Measurements from ENCODE around the gene PSMD4. TPM values are rescaled to one million over a fixed set of nuclear protein-coding genes. Genes with fewer than 3 reads are reported as not detected.
"Not testable (repeated sequence)": the region's sequence is repeated elsewhere in the genome, so short reads cannot be mapped to it uniquely, and the experiment has no call there.

PSMD4 gene
- total RNA-seq: 276 and 285 TPM in 2 replicates

DNA sequence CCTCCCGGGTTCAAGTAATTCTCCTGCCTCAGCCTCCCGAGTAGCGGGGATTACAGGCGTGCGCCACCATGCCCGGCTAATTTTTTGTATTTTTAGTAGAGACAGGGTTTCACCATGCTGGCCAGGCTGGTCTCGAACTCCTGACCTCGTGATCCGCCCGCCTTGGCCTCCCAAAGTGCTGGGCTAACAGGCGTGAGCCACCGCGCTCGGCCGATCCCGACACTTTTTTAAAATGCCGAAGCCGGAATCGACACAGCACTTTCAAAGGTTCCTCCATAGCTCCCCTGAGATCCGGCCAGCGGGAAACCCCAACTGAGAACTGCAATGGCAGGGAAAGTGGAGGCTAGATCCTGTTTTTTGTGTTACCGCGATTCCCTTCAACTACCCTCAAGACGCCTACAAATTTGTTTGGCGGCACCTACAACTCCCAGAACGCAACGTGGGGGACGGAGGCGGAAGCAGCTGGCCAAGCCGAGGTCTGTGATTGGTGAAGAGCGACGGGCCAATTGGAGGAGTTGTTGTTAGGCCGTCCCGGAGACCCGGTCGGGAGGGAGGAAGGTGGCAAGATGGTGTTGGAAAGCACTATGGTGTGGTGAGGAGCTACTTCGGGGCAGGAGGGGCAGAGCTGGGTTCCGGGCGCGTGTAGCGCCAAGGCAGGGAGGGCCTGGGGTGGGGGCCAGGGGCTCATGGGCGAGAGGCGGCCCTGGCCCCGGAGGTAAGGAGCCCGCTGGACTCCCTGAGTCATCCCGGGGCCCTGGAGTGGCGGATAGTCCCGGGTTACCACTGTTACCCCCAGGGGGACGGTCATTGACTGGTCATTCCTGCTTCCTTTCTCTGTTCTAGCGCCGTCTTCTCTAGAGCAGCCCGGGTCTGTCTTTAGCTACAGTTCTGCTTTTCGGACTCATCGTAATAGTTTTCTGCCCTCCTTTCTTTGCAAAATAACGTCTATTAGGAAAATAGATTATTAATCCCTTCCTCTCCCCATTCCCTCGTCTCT, at the start of gene PSMD4:
TSS of gene PSMD4 (plus strand) at position 518 of the 997 bp plus-strand sequence. CDS start at position 567, 49 bp downstream.
- Mint-ChIP-seq H3K4me3 (peak within 1 kb of the TSS; percentile 98), H3K36me3 (ENCODE audit: low read depth) (peaks cover 10% of the 10 kb centered on the region)
- intact Hi-C loops (cut with micrococcal nuclease): loop anchor here (1.0 to 2.0 kb wide), 11 partner anchors 23 to 328 kb away; partner anchors contain the start of genes LYSMD1, PI4KB, PIP5K1A and RFX5

DNA sequence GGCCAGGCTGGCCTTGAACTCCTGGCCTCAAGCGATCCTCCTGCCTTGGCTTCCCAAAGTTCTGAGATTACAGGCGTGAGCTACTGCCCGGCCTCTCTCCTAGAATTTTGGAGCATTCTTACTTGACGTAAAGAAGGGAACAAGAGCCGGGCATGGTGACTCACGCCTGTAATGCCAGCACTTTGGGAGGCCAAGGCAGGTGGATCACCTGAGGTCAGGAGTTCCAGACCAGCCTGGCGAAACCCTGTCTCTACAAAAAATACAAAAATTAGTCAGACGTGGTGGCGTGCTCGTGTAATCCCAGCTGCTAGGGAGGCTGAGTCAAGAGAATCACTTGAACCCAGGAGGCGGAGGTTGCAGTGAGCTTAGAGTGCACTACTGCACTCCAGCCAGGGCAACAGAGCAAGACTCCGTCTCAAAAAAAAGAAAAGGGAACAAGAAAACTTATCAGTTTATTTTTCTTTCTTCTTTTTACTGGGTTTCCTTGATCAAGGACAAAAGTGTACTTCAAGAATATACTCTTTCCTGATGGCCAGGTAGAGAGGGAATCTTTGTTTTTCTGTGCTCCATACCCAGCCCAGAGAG, 49.1 kb upstream of the PSMD4 start:
- H3K4me3 Mint-ChIP-seq; DNase-seq (ENCODE audit: low spot score); H3K27me3 Mint-ChIP-seq (ENCODE audit: insufficient read depth); H3K9me3 Mint-ChIP-seq; intact Hi-C loops (cut with micrococcal nuclease); H3K27ac Mint-ChIP-seq: not testable (repeated sequence)
- Mint-ChIP-seq H3K36me3 (ENCODE audit: low read depth) (peaks cover 27% of the 10 kb centered on the region), H3K4me1 (ENCODE audit: low read depth) (peaks cover 18% of the 10 kb centered on the region)

More for the DNA sequence above, at the start of gene PSMD4:
- Mint-ChIP-seq H3K27me3 (ENCODE audit: insufficient read depth) (no peaks in the 10 kb centered on the region), H3K27ac (peak within 1 kb of the TSS; percentile 88), H3K4me1 (ENCODE audit: low read depth) (peaks cover 17% of the 10 kb centered on the region), H3K9me3 (no peaks in the 10 kb centered on the region)
- DNase-seq (ENCODE audit: low spot score): peak; percentile 91

- H3K36me3 Mint-ChIP-seq (ENCODE audit: low read depth): peaks cover 33% of the 10 kb centered on the region
- intact Hi-C loops (cut with micrococcal nuclease): no loop called here
- peak overlapping the region; percentile 30 for H3K4me3 Mint-ChIP-seq
- peak overlapping the region; percentile 68 for H3K27ac Mint-ChIP-seq
- no peaks in the 10 kb centered on the region for H3K9me3 Mint-ChIP-seq
- H3K4me1 Mint-ChIP-seq (ENCODE audit: low read depth): peaks cover 31% of the 10 kb centered on the region
- DNase-seq (ENCODE audit: low spot score): no peak
- no peaks in the 10 kb centered on the region for H3K27me3 Mint-ChIP-seq (ENCODE audit: insufficient read depth)
Measured at GRCh38 chr1:151210830-151211229, 43.7 kb upstream of the PSMD4 start.

DNA sequence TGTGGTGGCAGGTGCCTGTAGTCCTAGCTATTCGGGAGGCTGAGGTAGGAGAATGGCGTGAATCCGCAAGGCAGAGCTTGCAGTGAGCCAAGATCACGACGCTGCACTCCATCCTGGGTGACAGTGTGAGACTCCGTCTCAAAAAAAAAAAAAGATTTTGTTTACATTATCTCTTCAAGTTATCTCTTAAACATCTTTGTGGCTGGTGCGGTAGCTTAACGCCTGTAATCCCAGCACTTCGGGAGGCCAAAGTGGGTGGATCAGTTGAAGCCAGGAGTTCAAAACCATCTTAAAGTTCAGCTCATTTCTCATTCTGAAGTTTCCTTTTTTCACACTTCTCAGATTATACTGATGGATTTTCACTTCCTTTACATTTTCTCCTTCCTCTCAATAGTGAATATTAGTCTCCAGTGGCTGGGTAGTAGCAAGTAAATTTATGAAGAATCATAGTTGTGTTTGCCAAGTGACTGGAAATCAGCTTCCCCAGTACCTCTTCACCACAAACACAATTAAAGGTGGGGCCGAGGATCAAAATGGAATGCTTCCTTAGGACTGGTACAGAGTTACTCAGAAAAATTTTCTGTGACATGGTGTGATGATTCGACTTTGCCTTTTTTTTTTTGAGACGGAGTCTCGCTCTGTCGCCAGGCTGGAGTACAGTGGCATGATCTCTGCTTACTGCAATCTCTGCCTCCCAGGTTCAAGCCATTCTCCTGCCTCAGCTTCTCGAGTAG, 42.4 kb upstream of the PSMD4 start:
- H3K9me3 Mint-ChIP-seq: no peaks in the 10 kb centered on the region

DNA sequence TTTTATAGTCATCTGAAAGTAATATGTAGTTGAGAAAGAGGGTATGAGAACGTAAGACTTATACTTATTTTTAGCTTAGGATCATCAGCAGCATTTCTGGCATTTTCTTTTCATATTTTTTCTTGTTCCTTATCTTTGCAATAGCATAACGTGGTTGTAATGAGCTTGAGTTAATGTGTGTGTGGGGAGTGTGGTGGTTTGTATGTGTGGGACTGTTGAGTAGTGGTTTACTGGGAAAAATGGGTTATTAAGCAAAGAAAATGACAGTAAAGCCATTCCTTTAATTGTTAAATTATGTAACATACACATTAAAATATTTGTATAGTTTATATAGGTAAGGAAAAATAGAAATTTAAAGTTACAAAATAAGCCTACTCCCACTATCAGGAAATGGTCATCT, 41.0 kb upstream of the PSMD4 start:
- no peak overlapping the region for H3K4me3 Mint-ChIP-seq
- peak overlapping the region; percentile 55 for H3K27ac Mint-ChIP-seq
- intact Hi-C loops (cut with micrococcal nuclease): no loop called here
- no peaks in the 10 kb centered on the region for H3K27me3 Mint-ChIP-seq (ENCODE audit: insufficient read depth)
- H3K4me1 Mint-ChIP-seq (ENCODE audit: low read depth): peaks cover 26% of the 10 kb centered on the region
- peaks cover 27% of the 10 kb centered on the region for H3K36me3 Mint-ChIP-seq (ENCODE audit: low read depth)
- DNase-seq (ENCODE audit: low spot score): no peak
- no peaks in the 10 kb centered on the region for H3K9me3 Mint-ChIP-seq

More for the DNA sequence above, 42.4 kb upstream of the PSMD4 start:
- intact Hi-C loops (cut with micrococcal nuclease): loop anchor here (1.0 kb wide), 1 partner anchor 14 kb away; the partner anchor contains the start of gene PIP5K1A
- no peaks in the 10 kb centered on the region for H3K27me3 Mint-ChIP-seq (ENCODE audit: insufficient read depth)
- H3K27ac Mint-ChIP-seq: peak overlapping the region; percentile 90
- no peak for DNase-seq (ENCODE audit: low spot score)
- peaks cover 26% of the 10 kb centered on the region for H3K4me1 Mint-ChIP-seq (ENCODE audit: low read depth)
- peaks cover 29% of the 10 kb centered on the region for H3K36me3 Mint-ChIP-seq (ENCODE audit: low read depth)
- peak overlapping the region; percentile 69 for H3K4me3 Mint-ChIP-seq

- intact Hi-C loops (cut with micrococcal nuclease): no loop called here
- peaks cover 17% of the 10 kb centered on the region for H3K36me3 Mint-ChIP-seq (ENCODE audit: low read depth)
- no peak overlapping the region for H3K27ac Mint-ChIP-seq
- no peaks in the 10 kb centered on the region for H3K9me3 Mint-ChIP-seq
- no peaks in the 10 kb centered on the region for H3K27me3 Mint-ChIP-seq (ENCODE audit: insufficient read depth)
- peaks cover 14% of the 10 kb centered on the region for H3K4me1 Mint-ChIP-seq (ENCODE audit: low read depth)
- no peak overlapping the region for H3K4me3 Mint-ChIP-seq
- DNase-seq (ENCODE audit: low spot score): no peak
Measured at GRCh38 chr1:151221616-151222015, 32.9 kb upstream of the PSMD4 start.

DNA sequence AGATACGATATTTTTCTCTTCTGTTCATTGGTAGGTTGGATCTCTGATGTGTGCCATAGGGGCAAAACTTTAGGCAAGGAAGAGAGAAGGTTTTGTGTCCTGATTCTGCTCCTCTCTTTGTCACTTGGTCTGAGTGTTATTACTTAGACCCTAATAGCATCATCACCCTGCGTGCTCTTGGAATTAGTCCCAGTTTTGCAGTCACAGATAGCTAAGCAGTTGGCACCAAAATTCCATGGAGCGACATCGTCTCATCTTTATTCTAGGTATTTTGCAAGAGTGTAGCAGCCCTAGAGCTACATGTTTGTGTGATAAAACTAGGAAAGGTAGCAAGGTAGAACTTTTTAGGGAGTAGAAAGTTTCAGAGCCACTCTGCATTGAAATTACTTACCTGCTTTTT, 32.4 kb upstream of the PSMD4 start:
- Mint-ChIP-seq H3K4me3 (no peak overlapping the region), H3K27me3 (ENCODE audit: insufficient read depth) (no peaks in the 10 kb centered on the region)
- DNase-seq (ENCODE audit: low spot score): no peak

GRCh38 chr1:151235235-151235634, 19.3 kb upstream of the PSMD4 start:
- H3K4me1 Mint-ChIP-seq (ENCODE audit: low read depth): peaks cover 10% of the 10 kb centered on the region
- H3K27me3 Mint-ChIP-seq (ENCODE audit: insufficient read depth): no peaks in the 10 kb centered on the region
- H3K4me3 Mint-ChIP-seq: no peak overlapping the region
- H3K9me3 Mint-ChIP-seq: no peaks in the 10 kb centered on the region
- H3K36me3 Mint-ChIP-seq (ENCODE audit: low read depth): peaks cover 57% of the 10 kb centered on the region
- no peak overlapping the region for H3K27ac Mint-ChIP-seq
- no peak for DNase-seq (ENCODE audit: low spot score)
- intact Hi-C loops (cut with micrococcal nuclease): no loop called here

More for the DNA sequence above, 32.4 kb upstream of the PSMD4 start:
- Mint-ChIP-seq H3K27ac (no peak overlapping the region), H3K4me1 (ENCODE audit: low read depth) (peaks cover 14% of the 10 kb centered on the region), H3K36me3 (ENCODE audit: low read depth) (peaks cover 19% of the 10 kb centered on the region), H3K9me3 (no peaks in the 10 kb centered on the region)
- intact Hi-C loops (cut with micrococcal nuclease): no loop called here

DNA sequence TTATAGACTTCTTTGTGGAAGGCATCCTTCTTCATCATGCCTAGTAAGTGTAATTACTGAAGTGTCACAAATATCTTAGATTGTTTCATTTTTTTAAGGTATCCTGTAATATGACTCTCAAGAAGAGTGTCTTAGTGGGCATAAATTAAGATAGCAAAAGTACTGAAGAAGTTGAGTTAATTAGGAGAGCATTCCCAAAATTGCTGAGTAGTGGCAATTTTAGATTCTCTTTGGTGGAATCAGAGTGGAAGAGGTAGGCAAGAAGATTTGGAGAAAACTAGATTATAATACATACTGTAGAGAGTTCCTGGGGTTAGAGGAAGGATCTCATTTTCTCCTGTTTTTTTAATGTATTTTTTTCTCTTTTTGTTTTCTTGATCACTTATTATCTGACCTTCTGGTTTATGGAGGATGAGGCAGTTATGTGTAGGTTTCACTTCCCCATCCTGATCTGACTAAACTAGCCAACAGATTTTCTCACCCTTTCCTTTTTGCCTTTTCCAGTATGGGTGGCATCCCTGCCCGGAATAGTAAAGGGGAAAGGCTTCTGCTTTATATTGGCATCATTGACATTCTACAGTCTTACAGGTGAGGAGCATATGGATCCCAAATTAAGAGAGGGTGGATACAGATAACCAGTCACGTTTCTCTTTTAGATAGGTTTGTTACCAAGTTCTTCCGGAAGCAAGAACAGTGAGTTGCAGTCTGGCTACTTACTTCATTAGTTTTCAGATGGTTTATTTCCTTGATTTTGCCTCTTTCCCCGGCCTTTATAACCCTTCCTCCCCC, 16.7 kb upstream of the PSMD4 start:
- H3K27me3 Mint-ChIP-seq (ENCODE audit: insufficient read depth): no peaks in the 10 kb centered on the region
- intact Hi-C loops (cut with micrococcal nuclease): loop anchor here (1.0 kb wide), 1 partner anchor 7 kb away; no protein-coding TSS in a partner anchor
- peaks cover 10% of the 10 kb centered on the region for H3K4me1 Mint-ChIP-seq (ENCODE audit: low read depth)
- no peak overlapping the region for H3K4me3 Mint-ChIP-seq
- no peaks in the 10 kb centered on the region for H3K9me3 Mint-ChIP-seq
- H3K36me3 Mint-ChIP-seq (ENCODE audit: low read depth): peaks cover 53% of the 10 kb centered on the region
- H3K27ac Mint-ChIP-seq: peak overlapping the region; percentile 56
- no peak for DNase-seq (ENCODE audit: low spot score)

DNA sequence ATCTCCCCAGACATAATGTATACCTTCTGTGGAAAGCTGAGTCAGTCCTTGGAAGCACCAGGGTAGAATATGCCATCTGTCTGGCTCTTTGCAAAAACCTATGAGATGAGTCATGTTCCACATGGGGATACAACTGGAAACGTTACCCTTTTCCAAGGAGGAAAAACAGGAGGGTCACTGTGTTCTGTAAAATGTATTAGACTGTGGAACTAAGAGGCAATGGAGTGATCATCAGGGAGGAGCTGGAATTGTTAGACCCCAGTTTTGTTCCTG, 16.1 kb upstream of the PSMD4 start:
- no peaks in the 10 kb centered on the region for H3K27me3 Mint-ChIP-seq (ENCODE audit: insufficient read depth)
- no peak for DNase-seq (ENCODE audit: low spot score)
- H3K4me1 Mint-ChIP-seq (ENCODE audit: low read depth): peaks cover 10% of the 10 kb centered on the region
- intact Hi-C loops (cut with micrococcal nuclease): no loop called here
- no peak overlapping the region for H3K4me3 Mint-ChIP-seq
- no peaks in the 10 kb centered on the region for H3K9me3 Mint-ChIP-seq
- H3K36me3 Mint-ChIP-seq (ENCODE audit: low read depth): peaks cover 57% of the 10 kb centered on the region
- H3K27ac Mint-ChIP-seq: peak overlapping the region; percentile 2

GRCh38 chr1:151242442-151242841, 12.1 kb upstream of the PSMD4 start:
- Mint-ChIP-seq H3K27me3 (ENCODE audit: insufficient read depth) (no peaks in the 10 kb centered on the region), H3K4me1 (ENCODE audit: low read depth) (peaks cover 5% of the 10 kb centered on the region), H3K4me3 (no peak overlapping the region), H3K27ac (peak overlapping the region; percentile 23), H3K36me3 (ENCODE audit: low read depth) (peaks cover 52% of the 10 kb centered on the region), H3K9me3 (no peaks in the 10 kb centered on the region)
- no peak for DNase-seq (ENCODE audit: low spot score)
- intact Hi-C loops (cut with micrococcal nuclease): no loop called here

- intact Hi-C loops (cut with micrococcal nuclease): no loop called here
- Mint-ChIP-seq H3K4me3 (no peak overlapping the region), H3K9me3 (no peaks in the 10 kb centered on the region), H3K36me3 (ENCODE audit: low read depth) (peaks cover 53% of the 10 kb centered on the region), H3K4me1 (ENCODE audit: low read depth) (no peaks in the 10 kb centered on the region), H3K27me3 (ENCODE audit: insufficient read depth) (no peaks in the 10 kb centered on the region), H3K27ac (no peak overlapping the region)
- DNase-seq (ENCODE audit: low spot score): no peak
Measured at GRCh38 chr1:151243683-151244216, 10.8 kb upstream of the PSMD4 start.

Measured in activated T-helper 1 cell treated with anti-CD3 and anti-CD28 coated beads, Interleukin-12 subunit alpha, Interleukin-12 subunit beta, Interleukin-2, Interleukin-4 antibody, amounts not matched to agents 30 ng/mL and 10 ng/mL and 1 ng/mL, durations not matched to agents 14 hours and 24 hours and 36 hours (primary cell).